Adrenal gland (tissue), 12 donors: ENCODE data around the gene RAD54L. TPM values are rescaled to one million over a fixed set of nuclear protein-coding genes. Genes with fewer than 3 reads are reported as not detected.
"Not testable (repeated sequence)": the region's sequence is repeated elsewhere in the genome, so short reads cannot be mapped to it uniquely, and the experiment has no call there.

ENCODE experiments used
- DNase-seq, 7 donors: peaks; one replicate each; pipeline ENCODE4 v3.0.0-alpha.2; 2019 to 2020
- H3K27ac ChIP-seq, 5 donors: fragments of 200-600 bp; sonication (generic) in 4 of 5; 1 replicate in 3 of 5; 2 replicates in 2 of 5; pipeline versions ENCODE4 v1.5.1 to v1.8.0; 2016 to 2020; ENCODE audit warnings: mild to moderate bottlenecking in 1 of 5
- H3K27me3 ChIP-seq: fragments of 200-600 bp; 2 replicates; pipeline ENCODE4 v1.8.0; 2021
- H3K36me3 ChIP-seq, 2 donors: fragments of 200-600 bp; replicated peaks in 1 of 2; 1 replicate in 1 of 2; 2 replicates in 1 of 2; pipeline versions ENCODE4 v1.5.1 to v1.8.0; 2018 to 2022
- H3K4me1 ChIP-seq, 2 donors: fragments of 200-600 bp; replicated peaks in 1 of 2; 1 replicate in 1 of 2; 2 replicates in 1 of 2; pipeline versions ENCODE4 v1.5.1 to v1.8.0; 2018 to 2021
- H3K4me3 ChIP-seq, 4 donors: fragments of 200-600 bp; sonication (generic) in 3 of 4; one replicate each; pipeline ENCODE4 v1.5.1; 2016 to 2018
- H3K9me3 ChIP-seq, 3 donors: fragments of 200-600 bp; sonication (generic) in 1 of 3; replicated peaks in 1 of 3; 1 replicate in 2 of 3; 2 replicates in 1 of 3; pipeline versions ENCODE4 v1.5.1 to v1.8.0; 2016 to 2021
- CTCF ChIP-seq, 6 experiments: fragments of 450-650 bp in 4 of 6; fragments of 200-600 bp in 2 of 6; sonication (generic) in 1 of 6; IDR thresholded peaks; 1 replicate in 5 of 6; 2 replicates in 1 of 6; pipeline versions ENCODE4 v1.5.1 to v1.8.0; 2016 to 2021; ENCODE audit warnings: antibody characterized with exemption in 6 of 6, mild to moderate bottlenecking in 2 of 6, moderate library complexity in 1 of 6
- POLR2A ChIP-seq, 2 donors: fragments of 450-650 bp; IDR thresholded peaks; one replicate each; pipeline ENCODE4 v1.6.1; 2017; ENCODE audit warnings: antibody characterized with exemption in 2 of 2, mild to moderate bottlenecking in 2 of 2, moderate library complexity in 1 of 2
- WGBS, 4 donors: extraction: QIAGEN DNeasy Blood & Tissue Kit in 2 of 4; methylation state at CpG; one replicate each; pipeline versions ENCODE4 v1.1.5 to v1.1.7; 2013 to 2017; 5-methylcytosine and 5-hydroxymethylcytosine counted together
- intact Hi-C, 2 donors: fragments of 100-400 bp; cut with DNase I; formaldehyde crosslinking; loops; one replicate each; pipeline versions ENCODE4 v1.14.1 to v1.15.0; 2022 to 2023
- polyA plus RNA-seq, 3 donors: library from polyadenylated mRNA; stranded (reverse); fragments of 200-250 nt in 2 of 3; fragments of 350-450 nt in 1 of 3; fragmentation: Illumina TruSeq in 1 of 3; extraction: RNeasy Lipid Tissue Mini Kit (QIAGEN cat#74804) in 1 of 3; gene quantifications; one replicate each; pipeline ENCODE4 v1.2.3, GENCODE V29; 2013 to 2014
- total RNA-seq, 9 donors: library from RNA; depleted of rRNA in 4 of 9; stranded (reverse); fragments of >200 nt in 4 of 9; fragments of 120-200 nt in 1 of 9; fragmentation: NEBNext Ultra II Directional in 1 of 9; extraction: Animal tissue kit (Norgen Biotek cat#: 25700) in 1 of 9; gene quantifications; one replicate each; pipeline versions ENCODE4 v1.1.0 to v1.2.4, GENCODE V29; 2013 to 2023
- donor health status: healthy with polysubstance abuse.
- donor health status: Bipolar disorder and iron deficiency.
- donor health status: DM: yes; HTN: yes; CAD: no.
- donor health status: DM: no; HTN: no; CAD: no.
- donor health status: DM: no; HTN: no; CAD: no.
- donor health status: DM: yes; HTN: yes; CAD: no.

Gene RAD54L
- total and polyA plus RNA-seq, 12 donors, result 0.49 to 3.5 (median 1.3) TPM; not detected in 2

- H3K36me3 ChIP-seq, result no peaks in the 10 kb centered on the region
- no peaks in the 10 kb centered on the region for H3K9me3 ChIP-seq
- H3K27me3 ChIP-seq, result no peaks in the 10 kb centered on the region
- no peak overlapping the region for H3K27ac ChIP-seq
- intact Hi-C loops, result no loop called here
- TF ChIP-seq CTCF (IDR thresholded peaks at IDR 0.05) (no peak), POLR2A (IDR thresholded peaks at IDR 0.05) (no peak)
- no peak overlapping the region for H3K4me3 ChIP-seq
- DNase-seq, result no peak
- H3K4me1 ChIP-seq, result peaks cover 0 to 4% of the 10 kb centered on the region in 2 donors
- 87 to 96% (median 94%) methylated on average over 8 of the region's 8 CpGs for WGBS, 4 donors
Observed at GRCh38 chr1:46218443-46218842, 29.1 kb upstream of the RAD54L start.

- Histone ChIP-seq H3K4me1 (peaks cover 0 to 4% of the 10 kb centered on the region in 2 donors), H3K4me3 (no peak overlapping the region), H3K36me3 (no peaks in the 10 kb centered on the region), H3K9me3 (no peaks in the 10 kb centered on the region), H3K27me3 (no peaks in the 10 kb centered on the region), H3K27ac (no peak overlapping the region)
- WGBS, 4 donors, result 63 to 77% (median 75%) methylated on average over 5 to 18 of the region's 18 CpGs
- TF ChIP-seq CTCF (IDR thresholded peaks at IDR 0.05) (no peak), POLR2A (IDR thresholded peaks at IDR 0.05) (no peak)
- peak in 5 of 7 donors; percentile 53 to 65 (median 60) for DNase-seq
- intact Hi-C loops, result no loop called here
Observed at GRCh38 chr1:46219551-46220520, 27.7 kb upstream of the RAD54L start.

GRCh38 chr1:46220808-46221207, 26.8 kb upstream of the RAD54L start:
- H3K36me3 ChIP-seq, result no peaks in the 10 kb centered on the region
- intact Hi-C loops, result no loop called here
- no peaks in the 10 kb centered on the region for H3K27me3 ChIP-seq
- no peak for TF ChIP-seq CTCF (IDR thresholded peaks at IDR 0.05)
- no peak for TF ChIP-seq POLR2A (IDR thresholded peaks at IDR 0.05)
- H3K27ac ChIP-seq, result no peak overlapping the region
- no peaks in the 10 kb centered on the region for H3K9me3 ChIP-seq
- peaks cover 0 to 4% of the 10 kb centered on the region in 2 donors for H3K4me1 ChIP-seq
- WGBS, 4 donors, result 80 to 93% (median 84%) methylated on average over 3 of the region's 3 CpGs
- H3K4me3 ChIP-seq, result no peak overlapping the region
- DNase-seq, result no peak

- intact Hi-C loops, result no loop called here
- no peak overlapping the region for H3K27ac ChIP-seq
- DNase-seq, result peak in 5 of 7 donors; percentile 30 to 58 (median 39)
Observed at GRCh38 chr1:46221749-46222148, 25.8 kb upstream of the RAD54L start.

GRCh38 chr1:46223055-46223454, 24.5 kb upstream of the RAD54L start:
- H3K36me3 ChIP-seq, intact Hi-C loops, DNase-seq, H3K4me3 ChIP-seq, H3K27me3 ChIP-seq, H3K4me1 ChIP-seq, H3K9me3 ChIP-seq, H3K27ac ChIP-seq: not testable (repeated sequence)
- 71 to 75% (median 73%) methylated on average over 11 of the region's 11 CpGs for WGBS, 4 donors

More at GRCh38 chr1:46221749-46222148, 25.8 kb upstream of the RAD54L start:
- H3K36me3 ChIP-seq, result no peaks in the 10 kb centered on the region
- H3K4me1 ChIP-seq, result peaks cover 0 to 4% of the 10 kb centered on the region in 2 donors
- H3K9me3 ChIP-seq, result no peaks in the 10 kb centered on the region
- TF ChIP-seq POLR2A (IDR thresholded peaks at IDR 0.05) (no peak), CTCF (IDR thresholded peaks at IDR 0.05) (no peak)
- no peaks in the 10 kb centered on the region for H3K27me3 ChIP-seq
- H3K4me3 ChIP-seq, result no peak overlapping the region
- WGBS, 4 donors, result 31 to 58% (median 32%) methylated on average over 3 to 4 of the region's 4 CpGs
